Smooth muscle cell (in vitro differentiated cells): ENCODE measurements around the gene VEPH1. TPM values are rescaled to one million over a fixed set of nuclear protein-coding genes. Genes with fewer than 3 reads are reported as not detected.

ENCODE experiments used
- DNase-seq: peaks from one replicate; lab custom pipeline; 2025; ENCODE audit not compliant: unreplicated experiment; lab: John Stamatoyannopoulos, UW
- H2AFZ ChIP-seq: fragments of 200-600 bp; sonication (generic); 2 replicates; pipeline ENCODE4 v1.6.0; 2016; ENCODE audit warnings: antibody characterized with exemption, low read depth, mild to moderate bottlenecking
- H3F3A ChIP-seq: fragments of 200-600 bp; sonication (generic); 2 replicates; pipeline ENCODE4 v1.6.0; 2017; ENCODE audit warnings: antibody characterized with exemption, low read depth
- H3K27ac ChIP-seq: fragments of 200-600 bp; sonication (generic); 2 replicates; pipeline ENCODE4 v1.5.1; 2016; ENCODE audit warnings: low read depth, mild to moderate bottlenecking
- H3K27me3 ChIP-seq: fragments of 200-600 bp; sonication (generic); 2 replicates; pipeline ENCODE4 v1.6.1; 2016; ENCODE audit warnings: low read depth, mild to moderate bottlenecking
- H3K36me3 ChIP-seq: fragments of 200-600 bp; sonication (generic); 2 replicates; pipeline ENCODE4 v1.5.1; 2016; ENCODE audit warnings: low read depth
- H3K4me1 ChIP-seq: fragments of 200-600 bp; sonication (generic); 2 replicates; pipeline ENCODE4 v1.5.1; 2016; ENCODE audit warnings: low read depth
- H3K4me2 ChIP-seq: fragments of 200-600 bp; sonication (generic); 2 replicates; pipeline ENCODE4 v1.6.0; 2016; ENCODE audit warnings: mild to moderate bottlenecking
- H3K4me3 ChIP-seq: fragments of 200-600 bp; sonication (generic); 2 replicates; pipeline ENCODE4 v1.5.1; 2016; ENCODE audit warnings: mild to moderate bottlenecking
- H3K79me2 ChIP-seq: fragments of 200-600 bp; sonication (generic); 2 replicates; pipeline ENCODE4 v1.6.0; 2016; ENCODE audit warnings: low read depth, mild to moderate bottlenecking
- H3K9ac ChIP-seq: fragments of 200-600 bp; sonication (generic); 2 replicates; pipeline ENCODE4 v1.6.0; 2016; ENCODE audit warnings: low read depth
- H3K9me3 ChIP-seq: fragments of 200-600 bp; sonication (generic); replicated peaks from 2 replicates; pipeline ENCODE4 v1.5.1; 2016; ENCODE audit warnings: low read depth
- H4K20me1 ChIP-seq: fragments of 200-600 bp; sonication (generic); 2 replicates; pipeline ENCODE4 v1.6.0; 2016; ENCODE audit warnings: low read depth
- WGBS: methylation state at CpG from one replicate; pipeline ENCODE4 v1.1.7; 2016; ENCODE audit warnings: low lambda C conversion rate; 5-methylcytosine and 5-hydroxymethylcytosine counted together
- polyA plus RNA-seq: library from polyadenylated mRNA; unstranded; fragments of >200 nt; fragmentation: Nextera tagmentation; extraction: Ambion mirVana; gene quantifications from 2 replicates; pipeline ENCODE4 v1.2.1, GENCODE V29; 2016
- total RNA-seq: library from RNA; depleted of rRNA; stranded (reverse); fragments of >200 nt; gene quantifications from 2 replicates; pipeline ENCODE4 v1.2.3, GENCODE V29; 2014
- TF ChIP-seq, protein P1 (sequence below): fragments of 200-600 bp; sonication (generic); IDR thresholded peaks from 2 replicates; pipeline ENCODE4 v1.5.1; 2017; ENCODE audit warnings: borderline replicate concordance, mild to moderate bottlenecking, antibody characterized with exemption; ENCODE audit not compliant: insufficient read depth, poor library complexity, severe bottlenecking

VEPH1 gene
- total and polyA plus RNA-seq, 2 experiments from 2014 or later: 0.58 to 3.0 TPM

DNA sequence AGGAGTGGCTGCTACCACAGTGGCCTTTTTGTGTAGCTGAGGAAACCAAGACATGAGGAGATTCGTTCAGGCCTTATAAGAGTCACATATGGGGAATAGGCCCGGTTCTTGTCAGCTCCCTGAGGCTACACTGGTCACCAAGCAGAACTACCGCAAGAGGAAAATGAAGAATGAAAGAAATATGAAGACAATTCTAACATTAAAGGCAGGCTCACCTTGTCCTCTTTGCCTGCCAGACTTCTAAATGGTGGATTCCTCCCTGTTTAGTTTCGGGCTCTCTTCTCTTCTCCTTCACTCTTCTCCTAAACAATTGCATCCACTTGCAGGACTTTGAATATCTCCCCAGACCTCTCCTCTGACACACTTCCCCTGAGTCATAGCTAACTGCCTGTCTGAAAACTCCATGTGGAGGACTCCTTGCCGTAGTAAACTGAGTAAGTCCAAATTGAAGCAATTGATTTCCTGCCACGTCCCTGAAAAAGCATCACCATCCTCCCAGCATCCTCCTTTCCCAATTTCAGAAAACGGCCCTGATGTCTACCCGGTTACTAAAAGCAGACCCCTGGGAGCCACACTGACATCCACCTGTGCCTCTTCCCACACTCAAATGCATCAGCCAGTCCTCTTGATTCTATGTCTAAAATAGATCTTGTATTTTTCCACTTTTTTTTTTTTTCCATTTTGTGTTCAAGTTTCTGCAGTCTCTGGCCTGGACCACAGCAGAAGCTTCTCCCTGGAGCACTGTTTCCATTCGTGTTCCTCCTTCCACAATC is 30.3 kb upstream of the VEPH1 start:
- Histone ChIP-seq H3K4me1 (no peaks in the 10 kb centered on the region), H3K79me2 (no peaks in the 10 kb centered on the region), H3K9me3 (no peaks in the 10 kb centered on the region), H3K4me2 (peak overlapping the region; percentile 47), H3K27ac (peak overlapping the region; percentile 42), H3K36me3 (no peaks in the 10 kb centered on the region), H2AFZ (peak overlapping the region; percentile 44), H3K4me3 (no peak overlapping the region), H3F3A (no peaks in the 10 kb centered on the region), H3K27me3 (no peaks in the 10 kb centered on the region), H4K20me1 (no peaks in the 10 kb centered on the region), H3K9ac (no peak overlapping the region)
- TF ChIP-seq, protein P1, sequence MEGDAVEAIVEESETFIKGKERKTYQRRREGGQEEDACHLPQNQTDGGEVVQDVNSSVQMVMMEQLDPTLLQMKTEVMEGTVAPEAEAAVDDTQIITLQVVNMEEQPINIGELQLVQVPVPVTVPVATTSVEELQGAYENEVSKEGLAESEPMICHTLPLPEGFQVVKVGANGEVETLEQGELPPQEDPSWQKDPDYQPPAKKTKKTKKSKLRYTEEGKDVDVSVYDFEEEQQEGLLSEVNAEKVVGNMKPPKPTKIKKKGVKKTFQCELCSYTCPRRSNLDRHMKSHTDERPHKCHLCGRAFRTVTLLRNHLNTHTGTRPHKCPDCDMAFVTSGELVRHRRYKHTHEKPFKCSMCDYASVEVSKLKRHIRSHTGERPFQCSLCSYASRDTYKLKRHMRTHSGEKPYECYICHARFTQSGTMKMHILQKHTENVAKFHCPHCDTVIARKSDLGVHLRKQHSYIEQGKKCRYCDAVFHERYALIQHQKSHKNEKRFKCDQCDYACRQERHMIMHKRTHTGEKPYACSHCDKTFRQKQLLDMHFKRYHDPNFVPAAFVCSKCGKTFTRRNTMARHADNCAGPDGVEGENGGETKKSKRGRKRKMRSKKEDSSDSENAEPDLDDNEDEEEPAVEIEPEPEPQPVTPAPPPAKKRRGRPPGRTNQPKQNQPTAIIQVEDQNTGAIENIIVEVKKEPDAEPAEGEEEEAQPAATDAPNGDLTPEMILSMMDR: no peak
- 73% methylated on average over 9 of the region's 9 CpGs for WGBS
- DNase-seq: no peak

DNA sequence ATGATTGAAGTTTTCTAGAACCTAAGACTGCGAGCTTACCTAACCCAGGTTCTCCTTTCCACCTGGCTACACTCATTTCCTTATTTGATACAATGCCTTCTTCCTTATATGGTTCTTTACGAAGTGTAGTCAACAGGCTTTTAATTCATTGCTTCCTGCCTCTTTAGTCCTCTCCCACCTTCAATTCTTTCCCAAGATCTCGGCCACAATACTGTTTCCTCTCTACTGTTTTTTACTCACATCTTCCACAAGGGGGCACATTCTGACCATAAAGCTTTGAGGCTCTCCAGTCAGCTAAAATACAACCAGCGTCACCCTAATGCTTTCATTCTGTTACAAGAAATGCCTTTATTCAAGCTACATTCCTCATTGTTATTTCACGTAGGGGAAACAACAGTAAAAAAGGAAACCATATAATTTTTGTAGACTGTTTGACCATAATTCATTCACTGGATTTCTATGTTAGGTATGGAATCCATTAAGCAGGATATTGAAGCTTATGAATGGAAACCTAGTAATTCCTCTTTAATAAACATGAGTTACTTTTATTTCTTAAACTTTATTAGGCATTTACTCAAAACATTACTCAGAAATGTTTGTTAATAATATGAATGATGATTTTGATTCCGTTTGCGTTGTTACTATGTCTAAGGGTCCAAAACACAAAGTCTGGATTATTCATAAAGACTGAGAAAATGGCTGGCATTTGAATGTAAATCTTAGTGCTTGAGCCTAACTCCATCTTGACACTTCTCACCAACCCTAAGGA is 29.5 kb upstream of the VEPH1 start:
- Histone ChIP-seq H3K4me3 (no peak overlapping the region), H3K36me3 (no peaks in the 10 kb centered on the region), H3K9ac (no peak overlapping the region), H3K27me3 (no peaks in the 10 kb centered on the region), H3K79me2 (no peaks in the 10 kb centered on the region), H3K4me2 (peak overlapping the region; percentile 47), H3K9me3 (no peaks in the 10 kb centered on the region), H3F3A (no peaks in the 10 kb centered on the region), H3K27ac (peak overlapping the region; percentile 42), H4K20me1 (no peaks in the 10 kb centered on the region), H2AFZ (peak overlapping the region; percentile 44), H3K4me1 (peaks cover 5% of the 10 kb centered on the region)
- TF ChIP-seq, protein P1: peak; percentile 73
- DNase-seq: no peak
- 37% methylated on average over 7 of the region's 7 CpGs for WGBS

DNA sequence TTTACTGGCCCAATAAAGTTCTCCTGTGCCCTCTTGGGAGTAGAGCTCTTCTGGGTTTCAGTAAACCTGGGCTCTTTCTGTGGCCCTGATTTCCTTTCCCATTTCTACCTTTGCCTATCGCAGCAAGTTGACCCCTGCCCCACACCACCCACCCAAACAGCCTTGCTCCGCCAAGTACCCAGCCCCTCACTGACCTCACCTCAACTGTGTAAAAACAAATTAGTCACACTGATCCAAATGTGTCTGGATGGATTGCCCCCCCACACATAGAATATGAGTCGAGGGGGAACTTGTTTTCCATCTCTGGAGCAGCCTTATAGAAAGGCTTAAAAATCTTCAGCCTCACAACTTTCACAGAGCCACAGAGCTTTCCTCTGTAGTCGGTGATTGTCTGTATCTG is 28.6 kb upstream of the VEPH1 start:
- Histone ChIP-seq H3F3A (no peaks in the 10 kb centered on the region), H3K27ac (no peak overlapping the region), H3K4me3 (no peak overlapping the region), H3K36me3 (no peaks in the 10 kb centered on the region), H3K9me3 (no peaks in the 10 kb centered on the region), H3K27me3 (no peaks in the 10 kb centered on the region), H3K9ac (no peak overlapping the region), H3K79me2 (no peaks in the 10 kb centered on the region), H3K4me1 (peaks cover 6% of the 10 kb centered on the region), H3K4me2 (no peak overlapping the region), H4K20me1 (no peaks in the 10 kb centered on the region), H2AFZ (no peak overlapping the region)
- DNase-seq: no peak
- TF ChIP-seq, protein P1: no peak
- 85% methylated on average over 4 of the region's 4 CpGs for WGBS
